Stimulated activated memory B cell treated with anti-CD40 and anti-IgM and Interleukin-4, amounts not matched to agents 10 μg/mL and 1 μg/mL and 100 μg/mL, for 72 hours (primary cell): ENCODE measurements around the gene LMO3.

Experiments
- ATAC-seq: fragments of 150-1000 bp; cut with Tn5 transposase; 2 replicates; pipeline ENCODE4 v1.10.0; 2021
- H3K27ac Mint-ChIP-seq: one replicate; pipeline ENCODE4 v1.8.0; 2022; ENCODE audit warnings: mild to moderate bottlenecking, mixed read lengths
- H3K27me3 Mint-ChIP-seq: one replicate; pipeline ENCODE4 v1.8.0; 2022; ENCODE audit warnings: mixed read lengths
- H3K36me3 Mint-ChIP-seq: one replicate; pipeline ENCODE4 v1.8.0; 2022; ENCODE audit warnings: mixed read lengths
- H3K4me1 Mint-ChIP-seq: one replicate; pipeline ENCODE4 v1.8.0; 2022; ENCODE audit warnings: mixed read lengths
- H3K4me3 Mint-ChIP-seq: one replicate; pipeline ENCODE4 v1.8.0; 2022; ENCODE audit warnings: mild to moderate bottlenecking, moderate library complexity, mixed read lengths
- H3K9me3 Mint-ChIP-seq: one replicate; pipeline ENCODE4 v1.8.0; 2022; ENCODE audit warnings: mixed read lengths

Gene LMO3

DNA sequence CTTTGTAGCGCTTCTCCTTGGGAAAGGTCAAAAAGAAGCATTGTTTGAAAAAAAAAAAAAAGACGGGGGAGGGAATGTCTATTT, at the start of gene LMO3:
Gene LMO3 (minus strand): TSS at position 46 of the 84 bp plus-strand sequence. CDS start 5,302 bp downstream, outside the sequence.
- H3K4me1 Mint-ChIP-seq: peaks cover 5% of the 10 kb centered on the region
- H3K27ac Mint-ChIP-seq: no peak within 1 kb of the TSS
- peaks cover 50% of the 10 kb centered on the region for H3K27me3 Mint-ChIP-seq
- H3K4me3 Mint-ChIP-seq: no peak within 1 kb of the TSS
- no peaks in the 10 kb centered on the region for H3K36me3 Mint-ChIP-seq
- no peak for ATAC-seq
- H3K9me3 Mint-ChIP-seq: no peaks in the 10 kb centered on the region

DNA sequence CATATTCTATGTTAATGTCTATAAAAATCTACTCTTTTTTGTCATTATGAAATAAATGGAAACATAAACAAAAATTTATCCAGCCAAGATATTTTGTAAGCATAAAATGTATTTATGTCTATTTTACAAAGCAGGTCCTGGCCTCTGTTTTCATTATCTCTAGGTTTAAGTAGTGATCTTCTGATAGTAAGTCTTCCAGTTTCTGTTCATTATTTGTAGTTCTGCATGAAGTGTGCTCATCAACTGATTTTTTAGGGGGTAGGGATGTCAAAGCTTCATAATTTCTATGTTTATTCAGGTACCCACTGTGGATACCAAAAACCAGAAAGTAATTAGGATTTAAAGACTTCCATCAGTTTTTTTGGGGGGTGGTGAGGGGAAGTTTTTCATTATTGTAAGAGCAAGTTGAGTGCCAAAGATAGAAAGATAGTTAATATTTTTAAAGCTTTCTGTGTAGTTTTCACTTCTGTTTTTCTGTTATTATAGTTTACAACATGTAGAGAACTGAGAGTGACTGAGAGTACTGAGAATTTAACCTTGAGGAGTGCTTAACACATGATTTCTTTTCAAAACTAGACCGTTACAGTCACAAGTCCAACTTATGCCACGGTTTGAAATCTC, 30.6 kb upstream of the LMO3 start:
- no peak for ATAC-seq
- no peak overlapping the region for H3K27ac Mint-ChIP-seq
- H3K9me3 Mint-ChIP-seq: peaks cover 5% of the 10 kb centered on the region
- H3K4me3 Mint-ChIP-seq: no peak overlapping the region
- H3K4me1 Mint-ChIP-seq: no peaks in the 10 kb centered on the region
- H3K27me3 Mint-ChIP-seq: no peaks in the 10 kb centered on the region
- H3K36me3 Mint-ChIP-seq: no peaks in the 10 kb centered on the region

DNA sequence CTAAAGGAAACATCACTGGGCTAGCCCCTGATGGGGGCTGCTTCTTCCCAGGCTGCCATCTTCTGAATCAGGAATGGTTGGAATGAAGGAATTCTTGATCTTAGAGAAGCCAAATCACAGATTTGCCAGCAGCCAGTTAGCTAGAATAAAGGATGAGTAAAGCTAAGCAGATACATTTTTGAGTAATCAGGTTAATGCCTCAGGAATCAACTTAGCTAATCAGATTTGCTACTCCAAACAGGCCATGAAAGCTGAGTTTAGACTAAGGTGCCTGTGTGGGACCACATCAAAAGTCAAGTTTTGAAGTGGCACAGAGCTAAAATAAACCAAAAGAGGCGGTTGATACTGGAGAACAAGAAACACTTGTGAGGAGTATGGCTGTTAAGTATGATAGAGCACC, 28.8 kb upstream of the LMO3 start:
- no peaks in the 10 kb centered on the region for H3K4me1 Mint-ChIP-seq
- ATAC-seq: no peak
- H3K27ac Mint-ChIP-seq: no peak overlapping the region
- no peaks in the 10 kb centered on the region for H3K36me3 Mint-ChIP-seq
- peaks cover 3% of the 10 kb centered on the region for H3K9me3 Mint-ChIP-seq
- no peaks in the 10 kb centered on the region for H3K27me3 Mint-ChIP-seq
- H3K4me3 Mint-ChIP-seq: no peak overlapping the region

DNA sequence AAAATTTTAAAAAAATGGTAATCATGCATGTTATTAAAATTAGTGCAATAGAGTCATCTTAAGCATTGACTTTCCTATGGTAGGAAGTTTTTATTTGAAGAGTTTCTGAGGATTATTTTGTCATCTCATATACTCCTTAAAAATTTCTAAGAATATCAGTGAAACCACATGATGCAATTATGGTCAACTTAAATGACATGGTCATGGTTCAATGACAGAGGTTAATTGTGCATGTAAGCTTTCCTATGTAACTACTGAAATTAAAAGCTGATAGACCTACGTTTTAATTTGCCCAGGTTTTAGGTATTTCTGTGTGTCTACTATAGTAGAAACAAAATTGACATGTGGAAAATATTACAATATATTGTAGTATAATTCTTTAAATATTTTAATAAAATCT, 21.0 kb upstream of the LMO3 start:
- H3K27ac Mint-ChIP-seq: no peak overlapping the region
- no peak overlapping the region for H3K4me3 Mint-ChIP-seq
- H3K4me1 Mint-ChIP-seq: no peaks in the 10 kb centered on the region
- no peaks in the 10 kb centered on the region for H3K36me3 Mint-ChIP-seq
- H3K27me3 Mint-ChIP-seq: no peaks in the 10 kb centered on the region
- ATAC-seq: no peak
- H3K9me3 Mint-ChIP-seq: peaks cover 7% of the 10 kb centered on the region

DNA sequence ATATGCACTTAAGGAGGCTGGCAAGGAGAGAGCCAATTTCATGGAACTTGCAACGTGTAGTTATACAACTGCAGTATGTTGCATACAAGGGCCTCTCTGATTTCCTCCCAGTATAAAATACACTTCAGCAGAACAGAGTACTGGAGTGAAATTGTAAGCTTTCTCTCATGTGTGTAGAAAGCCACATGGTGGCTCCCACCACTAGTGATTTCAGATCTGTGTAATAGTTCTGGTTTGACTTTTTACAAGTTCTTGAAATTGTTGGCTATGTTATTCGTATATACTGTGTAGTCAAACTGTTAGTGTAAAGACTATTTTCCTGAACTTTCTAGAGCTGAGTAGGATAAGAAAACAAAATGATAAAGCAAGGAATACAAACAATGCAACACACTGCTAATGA, 16.4 kb upstream of the LMO3 start:
- H3K4me1 Mint-ChIP-seq: no peaks in the 10 kb centered on the region
- ATAC-seq: no peak
- H3K27me3 Mint-ChIP-seq: no peaks in the 10 kb centered on the region
- H3K27ac Mint-ChIP-seq: no peak overlapping the region
- H3K4me3 Mint-ChIP-seq: no peak overlapping the region
- H3K9me3 Mint-ChIP-seq: peaks cover 6% of the 10 kb centered on the region
- no peaks in the 10 kb centered on the region for H3K36me3 Mint-ChIP-seq

DNA sequence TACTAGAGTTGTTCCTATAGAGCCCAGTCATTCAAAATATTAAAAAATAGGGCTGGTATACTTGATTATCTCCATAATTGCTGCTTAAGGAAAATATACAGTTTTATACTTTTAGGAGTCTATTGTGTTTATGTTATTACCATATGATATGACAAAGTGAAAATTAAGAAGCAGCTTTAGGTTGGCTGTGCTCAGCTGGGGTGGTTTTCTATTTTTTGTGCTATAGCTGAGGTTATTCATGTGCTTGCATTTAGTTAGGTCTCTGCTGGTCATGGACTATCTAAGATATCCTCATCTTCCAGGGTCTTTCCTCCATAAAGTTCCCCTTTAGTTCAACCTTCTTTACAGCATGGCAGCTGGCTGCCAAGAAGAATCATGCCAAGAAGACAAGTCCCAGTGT, 13.6 kb upstream of the LMO3 start:
- Mint-ChIP-seq H3K4me1 (no peaks in the 10 kb centered on the region), H3K27me3 (no peaks in the 10 kb centered on the region), H3K4me3 (no peak overlapping the region), H3K9me3 (peaks cover 6% of the 10 kb centered on the region), H3K36me3 (no peaks in the 10 kb centered on the region), H3K27ac (no peak overlapping the region)
- no peak for ATAC-seq

DNA sequence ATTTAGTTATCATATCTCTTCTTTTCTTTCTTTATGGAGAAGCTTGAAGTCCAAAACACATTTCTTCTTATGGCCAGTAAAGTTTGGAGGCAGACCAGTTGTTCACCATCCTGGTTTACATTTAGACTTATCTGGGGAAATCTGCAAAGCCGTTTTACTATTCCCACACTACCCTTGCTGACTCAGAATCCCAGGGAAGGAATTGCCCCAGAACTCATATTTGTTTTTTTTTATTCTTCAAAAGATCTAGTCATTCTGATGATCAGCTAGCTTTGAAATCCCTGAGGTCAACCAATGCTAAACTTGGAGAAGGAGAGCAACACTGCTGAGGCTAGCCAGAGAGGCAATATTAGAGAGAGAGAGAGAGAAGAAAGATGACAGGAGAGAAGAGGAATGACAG, 12.3 kb upstream of the LMO3 start:
- Mint-ChIP-seq H3K27ac (no peak overlapping the region), H3K4me3 (no peak overlapping the region), H3K4me1 (no peaks in the 10 kb centered on the region), H3K36me3 (no peaks in the 10 kb centered on the region), H3K9me3 (peaks cover 6% of the 10 kb centered on the region), H3K27me3 (no peaks in the 10 kb centered on the region)
- ATAC-seq: no peak

DNA sequence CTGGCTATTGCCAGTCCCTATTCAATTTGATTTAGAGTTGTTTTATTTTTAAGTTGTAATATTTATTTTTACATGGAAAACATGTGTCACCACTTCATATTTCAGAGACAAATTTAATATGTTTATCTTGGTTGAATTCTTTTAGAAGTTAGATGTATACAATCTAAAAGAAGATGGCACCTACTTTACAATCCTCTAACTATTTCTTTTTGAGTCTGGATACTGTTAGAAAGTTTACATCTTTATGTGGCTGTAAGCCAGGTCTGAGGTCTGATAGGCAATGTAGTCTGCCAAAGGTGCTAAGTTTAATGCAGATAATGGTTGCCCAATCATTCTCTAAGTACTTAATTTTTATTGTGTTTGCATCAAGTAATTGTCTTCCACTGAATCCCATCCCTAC, 7.2 kb upstream of the LMO3 start:
- no peaks in the 10 kb centered on the region for H3K9me3 Mint-ChIP-seq

DNA sequence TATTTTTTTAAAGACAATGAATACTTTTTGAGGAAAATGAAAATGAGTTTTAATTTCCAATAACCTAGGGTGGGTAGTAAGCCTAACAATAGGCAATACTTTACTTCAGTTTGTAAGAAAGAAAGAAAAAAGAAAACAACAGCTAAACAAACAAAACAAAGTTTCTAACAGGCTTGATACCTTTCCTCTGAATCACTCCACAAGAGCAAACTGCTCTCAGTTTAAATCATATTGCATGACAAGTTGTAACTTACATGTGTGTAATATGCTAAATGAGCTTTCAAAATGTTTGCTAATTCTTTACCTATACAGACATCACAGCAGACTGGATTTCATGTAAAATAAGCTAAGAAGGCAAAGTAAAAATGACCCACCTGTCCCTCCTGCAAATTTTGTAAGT, 6.7 kb upstream of the LMO3 start:
- Mint-ChIP-seq H3K9me3 (no peaks in the 10 kb centered on the region), H3K27me3 (peaks cover 27% of the 10 kb centered on the region), H3K4me1 (no peaks in the 10 kb centered on the region), H3K4me3 (no peak overlapping the region), H3K27ac (no peak overlapping the region), H3K36me3 (no peaks in the 10 kb centered on the region)
- no peak for ATAC-seq

More for the DNA sequence above, 7.2 kb upstream of the LMO3 start:
- H3K27ac Mint-ChIP-seq: no peak overlapping the region
- H3K27me3 Mint-ChIP-seq: peaks cover 22% of the 10 kb centered on the region
- no peak for ATAC-seq
- no peaks in the 10 kb centered on the region for H3K4me1 Mint-ChIP-seq
- H3K36me3 Mint-ChIP-seq: no peaks in the 10 kb centered on the region
- no peak overlapping the region for H3K4me3 Mint-ChIP-seq

DNA sequence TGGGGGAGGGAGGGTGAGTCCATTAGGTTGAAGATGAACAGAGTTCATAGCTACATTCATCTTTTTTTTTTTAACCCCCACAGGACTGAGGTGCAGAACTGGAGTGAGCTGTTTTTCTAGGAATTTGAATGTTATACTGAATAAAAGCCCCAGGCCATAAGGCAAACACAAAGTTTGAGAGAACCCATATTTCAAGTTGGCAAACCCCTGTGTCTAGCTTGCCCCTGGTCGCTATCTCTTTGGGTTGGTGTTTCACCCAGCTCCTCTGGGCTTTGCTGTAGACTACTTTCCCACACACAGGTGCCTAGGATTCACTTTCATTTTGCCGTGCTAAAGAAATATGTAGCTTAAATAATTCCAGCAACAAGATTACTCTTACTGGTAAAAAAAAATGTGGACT, 5.2 kb upstream of the LMO3 start:
- no peak overlapping the region for H3K4me3 Mint-ChIP-seq
- no peak overlapping the region for H3K27ac Mint-ChIP-seq
- H3K4me1 Mint-ChIP-seq: no peaks in the 10 kb centered on the region
- H3K27me3 Mint-ChIP-seq: peaks cover 42% of the 10 kb centered on the region
- no peak for ATAC-seq
- no peaks in the 10 kb centered on the region for H3K36me3 Mint-ChIP-seq
- no peaks in the 10 kb centered on the region for H3K9me3 Mint-ChIP-seq

DNA sequence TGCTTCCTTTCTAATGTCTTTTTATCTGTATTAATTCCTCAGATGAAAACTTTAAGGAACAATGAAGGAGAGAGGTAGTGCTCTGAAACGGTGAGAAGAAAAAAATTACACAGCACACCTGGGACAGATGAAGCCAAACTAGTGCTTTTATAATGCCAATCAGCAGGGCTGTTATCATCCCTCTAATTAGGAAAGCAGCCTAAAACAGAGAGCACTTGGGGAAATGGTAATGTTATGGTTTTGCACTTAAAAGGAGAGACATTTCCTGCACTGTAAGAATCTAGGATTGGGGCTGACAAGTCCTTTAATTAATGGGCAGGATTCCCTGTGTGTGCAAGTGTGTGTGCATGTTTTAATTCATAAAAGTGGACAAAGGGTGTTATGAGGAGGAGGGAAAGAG, 4.8 kb upstream of the LMO3 start:
- Mint-ChIP-seq H3K27me3 (peaks cover 46% of the 10 kb centered on the region), H3K4me1 (peaks cover 2% of the 10 kb centered on the region), H3K9me3 (no peaks in the 10 kb centered on the region), H3K27ac (no peak overlapping the region), H3K36me3 (no peaks in the 10 kb centered on the region), H3K4me3 (no peak overlapping the region)
- ATAC-seq: no peak

DNA sequence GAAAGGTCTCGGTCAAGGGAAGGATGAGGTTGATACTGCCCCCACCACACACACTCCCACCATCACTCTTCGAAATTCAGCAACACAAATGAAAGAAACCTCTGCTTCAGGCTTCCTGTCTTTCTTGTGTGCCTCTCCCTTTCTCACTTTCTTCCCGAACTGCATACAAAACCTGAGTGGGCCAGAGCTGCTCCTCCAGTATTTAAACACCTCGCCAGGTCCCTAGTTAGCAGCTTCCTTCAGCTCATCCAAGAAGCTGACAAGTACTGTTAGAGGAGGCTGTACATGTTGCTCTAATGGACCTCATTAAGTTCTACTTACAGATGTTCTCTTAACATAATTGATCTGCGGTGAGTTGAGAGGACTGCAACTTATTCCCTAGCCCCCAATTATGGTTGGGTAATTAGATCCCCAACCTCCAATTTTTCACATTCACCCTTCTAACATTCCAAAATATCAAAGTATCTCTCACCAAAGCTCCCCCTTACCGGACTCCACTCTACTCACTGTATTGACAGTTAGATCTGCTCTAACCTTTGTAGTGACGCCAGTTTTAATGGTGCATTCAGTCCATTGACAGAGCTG, 4.1 kb upstream of the LMO3 start:
- Mint-ChIP-seq H3K27ac (no peak overlapping the region), H3K4me3 (no peak overlapping the region), H3K9me3 (no peaks in the 10 kb centered on the region), H3K4me1 (peaks cover 5% of the 10 kb centered on the region), H3K27me3 (peaks cover 50% of the 10 kb centered on the region), H3K36me3 (no peaks in the 10 kb centered on the region)
- ATAC-seq: peak; percentile 19

DNA sequence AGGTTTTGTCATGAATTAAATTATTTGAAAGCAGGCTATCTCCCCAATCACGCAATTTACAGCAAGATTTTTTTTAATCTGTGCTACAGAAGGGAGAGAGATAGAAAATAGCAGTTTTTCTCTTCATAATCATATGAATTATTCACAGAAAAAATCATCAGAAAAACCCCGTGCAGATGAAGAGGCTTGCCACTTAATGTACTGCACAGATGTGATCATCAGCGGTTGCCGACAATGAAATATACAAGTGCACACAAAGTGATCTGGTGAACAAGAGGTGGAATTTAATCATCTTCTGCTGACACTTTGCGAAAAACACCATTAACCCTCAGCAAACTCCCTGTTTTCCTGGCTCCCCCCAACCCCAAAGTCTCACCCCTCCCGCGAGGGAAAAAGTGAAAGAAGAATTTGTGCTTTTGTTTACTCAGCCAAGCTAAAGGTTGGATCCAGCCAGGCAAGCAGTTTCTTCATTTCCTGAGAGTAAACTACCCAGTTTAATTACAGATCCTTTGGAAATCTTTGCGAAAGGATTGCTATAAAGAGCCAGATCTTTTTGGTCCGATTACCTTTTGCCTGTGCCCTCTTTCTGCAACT, 3.1 kb upstream of the LMO3 start:
- Mint-ChIP-seq H3K4me3 (no peak overlapping the region), H3K27me3 (peaks cover 50% of the 10 kb centered on the region), H3K36me3 (no peaks in the 10 kb centered on the region), H3K9me3 (no peaks in the 10 kb centered on the region), H3K4me1 (peaks cover 5% of the 10 kb centered on the region), H3K27ac (no peak overlapping the region)
- ATAC-seq: no peak

DNA sequence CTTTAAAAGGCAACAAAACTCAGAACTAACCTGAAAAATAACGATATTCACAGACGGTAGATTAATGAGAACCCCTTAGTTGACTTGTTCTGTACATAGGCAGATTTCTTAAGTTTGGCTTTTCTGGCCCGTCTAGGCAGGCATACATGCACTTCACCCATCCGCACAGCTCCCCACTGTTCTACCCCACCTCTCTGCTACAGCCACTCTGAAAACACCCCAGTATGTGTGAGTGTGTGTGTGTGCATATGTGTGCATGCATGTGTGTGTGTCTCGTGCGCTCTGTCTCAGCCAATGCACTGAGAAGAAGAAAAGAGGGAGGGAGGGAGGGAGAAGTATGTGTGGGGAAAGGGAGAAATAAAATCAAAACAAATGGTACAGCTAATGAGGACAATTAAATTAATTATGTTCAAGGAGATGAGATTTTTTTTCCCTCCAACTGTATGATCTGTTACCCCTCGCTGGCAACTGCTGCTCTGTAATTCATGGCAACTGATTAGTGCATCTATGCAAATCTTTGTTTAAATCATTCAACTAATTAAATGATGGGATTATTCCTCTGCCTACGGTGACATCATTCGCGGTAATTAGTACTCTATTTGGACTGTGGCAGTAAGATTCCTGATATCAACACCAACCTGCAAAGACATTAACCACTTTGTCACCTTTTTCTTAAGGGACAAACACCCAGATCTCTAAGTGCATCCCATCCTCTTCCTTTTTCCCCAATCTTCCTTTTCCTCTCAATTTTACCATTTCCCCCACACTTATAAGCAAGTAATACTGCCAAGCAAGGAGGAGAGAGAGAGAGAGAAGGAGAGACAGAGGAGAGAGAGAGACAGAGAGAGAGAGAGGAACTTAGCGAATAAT, 2.2 kb upstream of the LMO3 start:
- Mint-ChIP-seq H3K36me3 (no peaks in the 10 kb centered on the region), H3K4me1 (peaks cover 5% of the 10 kb centered on the region), H3K9me3 (no peaks in the 10 kb centered on the region), H3K27ac (no peak overlapping the region), H3K27me3 (peaks cover 50% of the 10 kb centered on the region), H3K4me3 (no peak overlapping the region)
- ATAC-seq: no peak

DNA sequence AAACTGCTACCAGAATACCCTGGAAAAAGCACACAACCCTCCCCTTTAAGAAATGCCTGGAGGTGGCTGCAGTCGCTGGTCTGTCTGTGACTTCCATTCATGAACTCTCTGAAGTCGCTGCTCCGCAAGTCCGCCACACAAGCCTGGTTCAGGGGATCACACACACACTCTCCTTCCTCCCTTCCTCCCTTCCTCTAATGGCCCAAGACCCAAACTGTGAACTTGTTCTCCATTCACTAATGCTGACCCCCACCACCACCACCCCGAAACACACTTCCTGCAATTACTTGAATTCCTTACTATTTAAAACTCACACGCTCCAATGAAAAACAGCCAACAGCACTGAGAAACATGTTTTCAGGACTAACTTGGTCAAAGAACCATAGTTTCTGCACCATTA, 1.0 kb upstream of the LMO3 start:
- Mint-ChIP-seq H3K36me3 (no peaks in the 10 kb centered on the region), H3K9me3 (no peaks in the 10 kb centered on the region), H3K27ac (no peak overlapping the region), H3K4me1 (peaks cover 5% of the 10 kb centered on the region), H3K27me3 (peaks cover 50% of the 10 kb centered on the region), H3K4me3 (no peak overlapping the region)
- no peak for ATAC-seq

DNA sequence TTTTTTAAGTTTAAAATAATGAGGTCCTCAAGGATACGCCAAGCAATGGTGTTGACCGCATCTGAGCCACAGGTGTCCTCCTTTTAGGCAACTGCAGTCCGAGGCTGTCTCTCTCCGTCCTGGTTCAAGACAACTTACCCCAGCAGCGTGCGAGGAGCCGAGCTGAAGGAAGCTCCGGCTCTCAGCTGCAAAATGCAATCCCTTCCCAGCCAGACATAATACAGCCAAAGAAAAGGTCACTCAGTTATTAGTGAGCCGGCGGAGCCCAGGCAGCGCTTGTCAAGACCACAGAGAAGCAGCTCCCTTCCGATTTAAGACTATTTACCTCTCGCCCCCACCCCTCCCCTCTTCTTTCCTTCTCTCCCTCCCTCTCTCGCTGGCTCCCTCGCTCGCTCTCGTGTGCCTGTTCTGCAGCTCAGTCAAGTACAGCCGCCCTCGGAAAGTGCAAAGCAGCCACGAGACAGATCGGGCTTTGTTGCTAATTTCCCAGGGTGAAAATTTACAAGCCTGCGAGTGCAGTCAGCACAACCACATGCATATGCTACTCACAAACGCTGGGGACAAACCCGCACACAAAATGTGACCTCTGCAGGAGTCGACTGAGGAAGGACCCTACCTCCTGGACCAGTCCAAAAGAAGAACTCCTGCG, 363 bp upstream of the LMO3 start:
- no peak overlapping the region for H3K4me3 Mint-ChIP-seq

More for the DNA sequence above, 363 bp upstream of the LMO3 start:
- Mint-ChIP-seq H3K4me1 (peaks cover 5% of the 10 kb centered on the region), H3K9me3 (no peaks in the 10 kb centered on the region), H3K36me3 (no peaks in the 10 kb centered on the region), H3K27ac (no peak overlapping the region), H3K27me3 (peaks cover 50% of the 10 kb centered on the region)
- ATAC-seq: no peak
